Measurements from ENCODE around the gene STK24.

Gene STK24

DNA sequence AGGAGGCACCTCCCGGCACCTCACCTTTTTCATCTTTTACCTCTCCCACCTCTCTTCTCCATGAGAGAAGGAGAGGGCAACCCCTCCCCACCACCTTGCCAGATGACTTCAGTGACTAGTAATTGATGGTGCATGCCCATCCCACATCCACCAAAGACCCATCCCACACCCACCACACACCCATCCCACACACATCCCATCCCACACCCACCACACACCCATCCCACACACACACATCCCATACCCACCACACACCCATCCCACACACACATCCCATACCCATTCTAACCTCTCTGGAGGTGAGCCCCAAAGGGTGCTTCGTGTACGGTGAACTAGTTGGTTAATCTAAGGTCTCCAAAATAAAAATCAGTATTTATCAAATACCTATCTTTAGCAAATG, 44.7 kb downstream of the STK24 start:
- no peak for DNase-seq (ENCODE audit: low spot score)

DNA sequence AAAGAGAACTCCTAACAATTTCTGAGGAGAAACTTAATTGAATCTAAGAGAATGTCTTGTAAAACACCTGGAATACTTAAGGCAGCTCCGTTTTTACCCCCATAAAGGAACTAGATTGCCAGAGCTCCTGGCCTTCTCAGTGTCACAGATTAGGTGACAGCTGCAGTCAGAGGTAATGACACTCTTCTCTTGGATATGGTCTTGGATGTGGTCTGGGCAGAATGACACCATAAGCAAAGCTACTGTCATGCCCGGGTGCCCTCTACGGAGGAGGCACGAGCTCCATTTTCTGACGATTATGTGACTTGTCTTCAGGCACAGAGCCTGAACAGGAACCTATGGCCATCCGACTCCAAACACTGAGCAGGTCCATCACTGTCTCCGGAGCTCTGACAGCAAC, 46.7 kb downstream of the STK24 start:
- DNase-seq (ENCODE audit: low spot score) = no peak

DNA sequence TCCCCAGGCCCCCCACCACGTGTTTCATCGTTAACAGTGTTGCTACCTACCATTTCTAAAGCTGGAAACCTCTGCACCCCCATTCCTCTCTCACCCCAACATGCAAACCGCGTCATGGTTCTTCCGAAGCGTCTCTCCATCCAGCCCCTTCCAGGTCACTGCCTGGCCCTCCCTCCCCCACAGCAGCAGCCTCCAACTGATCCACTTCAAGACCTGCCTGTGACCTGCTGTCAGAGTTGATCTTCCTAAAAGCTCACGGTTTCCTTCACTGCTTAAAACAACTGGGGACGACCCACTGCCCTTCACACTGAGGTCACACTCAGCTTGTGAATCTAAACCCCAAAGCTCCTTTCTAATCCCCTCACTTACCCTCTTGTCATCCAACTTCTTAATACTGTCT, 47.7 kb downstream of the STK24 start:
- DNase-seq (ENCODE audit: low spot score) = no peak

DNA sequence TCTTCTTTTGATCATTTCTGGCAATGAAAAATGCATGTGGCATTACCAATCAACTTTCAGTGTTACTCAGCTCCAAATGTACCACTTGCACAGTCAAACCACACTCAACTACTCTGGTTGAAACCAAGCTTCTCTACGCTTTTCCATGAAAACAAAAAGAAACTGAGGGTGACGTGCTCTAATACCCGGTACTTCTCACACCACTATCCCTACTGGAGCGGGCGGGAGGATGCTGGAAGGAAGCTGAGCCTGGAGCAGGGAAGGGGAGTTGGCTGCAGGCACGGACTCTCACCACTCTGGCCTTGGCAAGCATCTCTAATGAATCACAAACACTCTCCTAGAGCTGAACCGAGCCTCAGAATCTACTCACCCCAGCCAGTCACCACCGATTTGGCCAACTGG, 48.2 kb downstream of the STK24 start:
- no peak for DNase-seq (ENCODE audit: low spot score)

DNA sequence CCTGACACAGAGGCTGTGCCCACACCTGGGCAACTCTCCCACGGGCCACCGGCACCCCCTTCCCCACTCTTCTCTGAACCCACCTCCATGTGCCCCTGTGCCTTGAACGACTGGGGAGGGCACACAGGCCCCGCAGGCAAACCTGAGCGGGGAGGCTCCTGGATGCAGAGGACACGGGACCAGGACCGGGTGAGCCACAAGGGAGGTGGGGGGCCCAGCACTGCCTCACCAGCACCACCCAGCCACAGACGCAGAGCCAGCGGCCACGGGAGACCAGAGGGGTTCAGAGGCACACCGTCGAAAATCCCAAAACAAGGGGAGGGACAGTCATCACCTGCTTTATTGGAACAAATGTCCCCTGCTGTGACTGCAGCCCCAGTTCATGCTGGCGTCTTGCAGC, 49.4 kb downstream of the STK24 start:
- no peak for DNase-seq (ENCODE audit: low spot score)

DNA sequence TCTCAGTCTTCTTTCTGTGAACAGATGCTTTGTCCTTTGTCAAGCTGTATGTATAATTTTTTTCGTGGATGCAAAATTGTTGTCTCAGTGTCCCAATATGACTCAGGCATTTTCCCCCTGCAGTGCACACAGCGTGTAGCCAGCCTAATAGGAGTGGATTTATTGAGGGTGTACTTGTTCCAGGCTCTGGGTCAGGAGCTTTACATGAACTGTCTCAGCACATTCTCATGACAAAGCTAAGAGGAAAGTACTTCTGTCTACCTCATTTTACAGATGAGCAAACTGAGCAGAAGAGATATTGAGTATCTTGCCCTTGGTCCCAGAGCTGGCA, 50.8 kb downstream of the STK24 start:
- no peak for DNase-seq (ENCODE audit: low spot score)

DNA sequence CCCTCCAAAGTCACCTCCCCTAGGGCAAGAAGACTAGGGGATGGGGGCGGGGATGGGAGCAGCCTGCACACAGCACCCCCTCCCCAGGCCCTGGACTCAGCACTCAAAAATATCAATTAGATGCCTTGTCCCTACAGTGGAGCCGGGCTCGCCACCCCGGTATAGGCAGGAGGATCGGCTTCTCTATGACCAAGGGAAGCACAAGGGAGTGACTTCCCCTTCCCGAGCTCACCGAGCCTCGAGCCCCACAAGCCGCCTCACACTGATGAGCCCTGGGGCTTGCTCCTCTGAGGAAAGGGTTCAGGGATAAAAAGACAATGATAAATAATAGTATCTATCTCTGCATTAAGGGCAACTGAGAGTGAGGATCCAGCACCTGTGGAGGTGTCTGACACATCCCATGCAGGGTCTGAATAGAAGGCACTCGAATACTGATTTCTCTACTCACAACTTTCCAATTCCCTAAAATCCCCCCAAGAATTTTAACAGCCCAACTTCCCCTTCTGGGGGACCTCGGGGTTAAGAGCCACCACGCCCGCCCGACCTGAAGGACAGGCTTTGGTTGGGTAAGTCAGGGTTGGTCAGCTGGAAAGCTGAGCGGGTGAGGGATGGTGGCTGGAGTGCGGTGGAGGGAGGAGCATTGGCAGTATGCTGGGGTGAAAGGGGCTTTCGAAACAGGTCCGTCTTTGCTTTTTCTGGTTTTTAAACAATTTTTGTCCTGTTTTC, 51.3 kb downstream of the STK24 start:
- DNase-seq (ENCODE audit: low spot score) = no peak

DNA sequence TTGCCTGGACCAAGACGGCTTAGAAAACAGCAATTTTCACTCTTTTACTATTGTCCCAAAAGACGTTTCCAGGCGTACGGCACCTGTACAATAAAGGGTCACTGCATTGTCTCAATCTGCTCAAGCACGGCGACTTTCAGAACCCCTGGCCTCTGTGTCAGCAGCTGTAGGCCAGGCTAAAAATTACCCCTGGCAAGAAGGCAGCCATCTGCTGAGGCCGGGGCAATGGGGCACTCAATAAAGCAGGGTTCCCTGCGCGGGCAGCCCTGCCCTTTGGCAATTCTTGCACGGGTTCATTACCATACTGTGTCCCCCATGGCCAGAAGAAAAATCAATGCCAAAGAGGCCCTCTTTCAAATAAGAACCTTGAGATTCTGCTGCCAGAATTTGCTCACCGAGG, 52.1 kb downstream of the STK24 start:
- no peak for DNase-seq (ENCODE audit: low spot score)

DNA sequence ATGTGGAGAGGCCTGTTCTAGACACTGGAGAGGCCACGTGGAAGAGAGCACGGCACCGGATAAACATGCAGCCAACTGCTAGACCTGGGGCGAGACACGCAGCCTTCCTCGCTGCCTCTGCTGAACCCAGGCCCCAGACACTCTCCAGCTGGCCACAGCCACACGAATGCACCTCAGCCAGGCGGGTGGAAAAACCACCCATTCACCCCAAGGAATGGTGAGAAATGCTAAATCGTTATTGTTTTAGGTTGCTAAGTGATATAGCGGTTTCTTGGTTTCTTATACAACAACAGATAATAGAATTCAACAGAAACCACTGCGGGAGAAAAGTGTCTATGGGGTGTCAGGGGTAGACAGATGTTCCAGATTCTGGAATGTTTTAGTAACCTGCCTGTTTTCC, 52.5 kb downstream of the STK24 start:
- no peak for DNase-seq (ENCODE audit: low spot score)

DNA sequence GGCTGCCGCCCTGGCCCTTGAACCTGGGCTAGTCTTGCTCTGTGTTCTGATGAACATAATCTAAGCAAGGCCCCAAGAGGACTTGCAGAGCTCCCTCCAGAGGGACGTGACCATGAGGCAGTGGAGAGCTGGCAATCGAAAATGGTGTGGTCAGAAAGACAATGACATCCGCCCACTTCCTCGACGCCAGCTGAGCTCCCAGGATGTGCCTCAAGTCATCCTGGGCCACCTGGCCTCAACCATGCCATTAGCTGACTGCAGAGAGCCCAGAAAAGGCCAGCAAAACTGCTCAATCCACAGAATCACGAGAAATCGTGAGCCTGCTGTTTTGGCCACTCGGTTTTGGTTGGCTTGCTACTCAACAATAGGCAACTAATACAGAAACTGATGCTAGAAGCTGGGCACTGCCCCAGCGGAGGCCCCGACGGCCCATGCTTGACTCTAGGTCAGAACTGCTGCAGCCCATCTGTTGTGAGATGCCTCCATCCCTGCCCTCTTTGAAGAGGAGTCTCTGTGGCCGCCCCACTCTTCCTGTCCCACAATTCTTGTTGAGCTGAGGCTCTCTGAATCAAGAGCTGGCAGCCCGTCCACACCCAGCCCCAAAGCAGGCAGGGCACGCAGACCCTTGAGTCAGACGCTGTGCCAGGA, 53.3 kb downstream of the STK24 start:
- no peak for DNase-seq (ENCODE audit: low spot score)

DNA sequence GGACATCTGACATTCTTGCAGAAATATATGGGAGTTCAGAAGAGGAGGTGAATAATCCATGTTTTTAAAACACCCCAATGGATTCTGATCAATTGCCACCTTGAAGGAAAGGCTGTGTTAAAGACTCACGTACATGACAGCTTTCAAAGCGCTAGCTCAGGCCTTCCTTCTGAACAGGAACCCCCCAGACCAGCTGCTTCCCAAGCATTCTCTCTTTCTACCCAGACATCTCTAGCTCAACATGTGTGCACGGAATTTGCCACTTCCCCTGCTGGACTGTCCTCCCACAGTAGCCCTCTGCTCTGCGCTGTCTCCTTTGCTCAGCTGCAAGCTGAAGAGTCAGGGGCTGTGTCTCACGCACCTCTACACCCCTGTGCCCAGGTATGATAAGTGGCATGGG, 54.5 kb downstream of the STK24 start:
- no peak for DNase-seq (ENCODE audit: low spot score)

DNA sequence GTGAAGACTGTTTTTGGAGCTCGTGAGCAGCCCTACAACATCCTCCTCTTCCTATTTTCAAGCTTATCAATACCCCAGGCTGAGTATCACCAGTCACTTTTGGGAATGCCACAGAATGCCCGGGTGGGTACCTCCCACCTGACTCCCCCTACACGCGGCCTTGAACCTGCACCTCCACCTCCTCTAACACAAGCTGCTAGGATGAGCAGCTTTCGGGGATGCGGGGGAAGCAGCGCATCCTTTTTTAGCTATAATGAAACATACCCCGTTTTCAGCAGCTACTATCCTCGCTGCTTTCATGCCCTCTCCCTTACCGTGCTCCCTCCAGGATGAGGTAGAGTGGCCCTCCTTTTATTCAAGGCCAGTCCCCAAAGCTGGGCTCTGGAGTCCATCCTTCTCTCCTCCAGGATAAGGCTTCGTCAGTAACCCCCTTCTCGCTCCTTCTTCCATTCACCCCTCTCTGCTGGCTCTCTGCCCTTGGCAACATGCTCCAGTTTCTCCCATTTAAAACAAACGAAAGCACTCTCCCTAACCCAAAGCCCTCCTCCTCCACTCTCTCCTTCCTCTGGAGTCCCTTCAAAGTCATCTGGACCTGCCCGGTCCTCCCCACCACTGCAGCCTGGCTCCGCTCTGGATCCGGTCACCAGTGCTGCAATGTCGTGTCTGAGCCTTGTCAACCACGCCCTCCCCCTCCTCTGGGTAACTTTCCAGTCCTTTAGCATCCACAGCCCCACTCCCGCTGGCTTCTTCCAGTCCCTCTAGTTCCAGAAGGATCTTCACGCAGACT, 55.3 kb downstream of the STK24 start:
- no peak for DNase-seq (ENCODE audit: low spot score)

DNA sequence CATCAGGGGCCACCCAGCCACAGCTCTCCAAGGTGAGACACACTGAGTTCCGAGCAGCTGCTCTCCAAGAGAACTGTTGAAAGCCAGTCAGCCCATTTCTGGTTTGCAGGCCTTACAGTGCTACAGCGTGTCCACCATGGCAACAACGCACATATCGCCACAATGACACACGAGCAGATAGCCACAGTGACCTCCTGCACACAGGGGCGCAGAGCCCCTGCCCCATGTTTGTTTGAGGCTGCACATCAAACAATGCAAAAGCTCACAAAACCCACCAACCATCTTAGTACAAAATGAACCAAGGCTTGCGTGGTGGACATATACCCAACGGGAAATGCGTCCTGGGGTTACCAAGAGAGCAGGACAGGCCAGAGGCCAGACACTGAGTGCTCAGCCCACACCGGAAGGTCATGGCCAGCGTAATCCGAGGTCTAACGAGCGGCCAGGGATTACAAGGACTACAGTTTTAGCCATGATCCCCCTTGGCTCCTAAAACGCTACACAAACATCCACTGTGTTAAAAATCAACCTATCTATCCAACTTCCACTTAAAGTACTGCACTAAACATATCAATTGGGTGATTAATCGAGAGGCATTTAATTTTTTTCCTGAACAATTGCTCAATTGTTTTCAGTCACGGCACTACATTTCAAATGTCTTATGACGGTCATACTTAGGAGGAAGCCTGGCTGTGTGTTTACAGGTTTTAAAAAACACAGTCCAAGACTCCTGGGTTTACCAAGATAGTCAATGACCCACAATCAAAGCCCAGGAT, 56.0 kb downstream of the STK24 start:
- DNase-seq (ENCODE audit: low spot score) = no peak

DNA sequence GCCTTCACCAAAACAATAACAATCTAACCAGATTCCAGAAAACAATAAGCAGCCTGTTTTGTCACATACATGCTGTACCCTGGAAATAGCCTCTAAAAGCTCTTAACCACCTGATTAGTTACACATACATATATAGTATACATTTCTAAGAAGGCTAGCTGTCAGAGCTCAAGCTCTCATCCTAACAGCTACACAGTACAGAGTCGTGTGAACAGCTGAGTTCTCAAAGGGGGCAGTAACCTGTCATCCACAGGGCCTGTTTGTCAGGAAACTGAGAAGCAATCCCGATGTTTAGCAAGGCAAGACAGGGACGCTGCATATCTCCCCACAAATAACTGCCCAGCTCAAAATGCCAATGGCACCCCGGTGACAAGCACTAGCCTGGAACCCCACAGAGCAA, 56.9 kb downstream of the STK24 start:
- DNase-seq (ENCODE audit: low spot score) = no peak

DNA sequence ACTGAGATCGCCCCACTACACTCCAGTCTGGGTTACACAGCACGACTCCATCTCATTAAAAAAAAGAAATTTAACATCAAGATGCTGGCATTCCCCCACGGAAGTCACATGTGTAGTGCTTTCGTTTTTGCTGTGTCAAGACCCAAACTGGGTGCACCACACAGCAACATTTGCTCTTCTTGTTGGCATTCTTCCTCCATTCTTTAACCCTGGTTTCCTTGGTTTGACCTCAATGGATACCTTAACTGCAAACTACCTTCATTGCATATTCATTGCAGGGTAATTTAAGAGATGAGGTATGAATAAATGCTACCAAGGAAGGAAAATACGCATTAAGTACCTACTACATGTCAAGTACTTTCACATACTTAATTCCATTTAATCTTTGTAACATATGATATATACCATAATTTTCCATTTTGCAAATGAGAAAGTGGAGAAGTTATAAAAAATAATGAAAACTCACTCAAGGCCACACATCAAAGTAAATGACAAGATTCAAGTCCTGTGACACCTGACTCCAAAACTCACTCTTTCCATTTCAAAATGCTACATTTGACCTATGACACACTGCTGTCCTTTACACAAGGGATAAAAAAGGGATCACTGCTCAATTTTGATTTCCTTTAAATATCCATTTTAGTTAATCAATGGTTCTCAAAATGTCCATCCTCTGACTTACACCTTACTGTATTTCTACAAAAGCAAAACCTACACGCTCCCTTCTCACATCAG, 59.2 kb downstream of the STK24 start:
- no peak for DNase-seq (ENCODE audit: low spot score)

DNA sequence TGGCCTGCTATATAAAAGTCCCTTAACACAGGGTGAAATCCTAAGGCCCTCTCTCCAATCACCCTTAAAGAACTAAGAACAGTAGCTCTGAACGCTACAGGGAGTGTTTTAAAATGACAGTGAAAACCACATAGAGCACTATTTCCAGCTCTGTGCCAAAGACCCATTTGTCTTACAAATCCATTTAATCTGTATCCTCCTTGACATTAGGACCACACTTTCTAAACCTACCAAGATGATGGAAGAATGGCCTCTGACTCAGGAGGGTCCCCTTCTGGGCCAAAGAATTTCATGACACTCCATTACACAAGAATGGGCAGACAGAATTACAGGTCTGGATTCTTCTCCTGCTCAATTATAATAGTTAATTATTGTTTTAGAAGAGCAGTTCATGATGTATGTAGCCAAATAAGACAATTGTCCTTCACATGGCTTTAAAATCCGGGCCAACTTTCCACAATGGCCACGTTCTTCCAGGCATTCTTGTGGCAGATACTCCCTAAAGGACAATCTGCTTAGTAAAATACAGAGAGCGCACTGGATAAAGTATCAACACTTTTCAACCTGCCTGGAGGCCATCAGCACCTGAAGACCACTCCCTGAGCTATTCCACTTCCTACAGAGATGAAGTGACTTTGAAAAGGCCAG, 61.0 kb downstream of the STK24 start:
- DNase-seq (ENCODE audit: low spot score) = no peak

DNA sequence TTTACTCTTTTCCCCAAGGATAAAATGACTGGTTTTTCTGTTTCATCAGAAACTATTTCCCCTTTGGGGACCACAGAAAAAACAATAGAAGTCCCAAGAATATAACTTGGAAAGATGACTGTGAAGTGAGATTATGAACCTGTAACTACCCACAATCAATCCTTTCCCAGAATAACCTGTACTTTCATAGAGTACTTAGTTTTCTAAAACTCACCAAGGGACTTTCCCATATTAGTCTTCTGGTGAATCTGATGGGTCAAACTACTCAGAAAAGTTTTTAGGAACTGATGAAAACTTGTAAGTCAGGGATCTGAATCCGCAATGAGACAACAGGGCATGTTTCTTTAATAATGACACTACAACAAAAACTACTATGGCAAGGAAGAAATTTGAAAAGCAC, 62.6 kb downstream of the STK24 start:
- DNase-seq (ENCODE audit: low spot score) = no peak

DNA sequence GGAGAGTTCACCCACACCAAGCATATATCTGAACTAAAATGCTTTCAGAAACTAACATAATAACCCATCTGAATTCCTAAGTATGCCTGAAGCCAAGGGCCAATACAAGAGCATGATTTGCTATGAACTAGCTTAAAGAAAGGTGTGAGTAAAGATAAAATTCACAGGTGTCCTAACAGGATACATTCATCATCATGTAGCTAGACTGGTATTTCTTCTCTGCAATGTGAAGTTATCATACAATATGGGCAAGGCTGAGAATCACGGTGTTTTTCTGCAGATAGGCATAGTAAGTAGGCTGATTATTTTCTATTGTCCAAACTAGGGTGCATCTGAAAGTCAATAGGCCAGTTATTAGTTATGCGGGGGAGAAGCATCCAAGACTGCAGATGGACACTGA, 63.1 kb downstream of the STK24 start:
- no peak for DNase-seq (ENCODE audit: low spot score)

DNA sequence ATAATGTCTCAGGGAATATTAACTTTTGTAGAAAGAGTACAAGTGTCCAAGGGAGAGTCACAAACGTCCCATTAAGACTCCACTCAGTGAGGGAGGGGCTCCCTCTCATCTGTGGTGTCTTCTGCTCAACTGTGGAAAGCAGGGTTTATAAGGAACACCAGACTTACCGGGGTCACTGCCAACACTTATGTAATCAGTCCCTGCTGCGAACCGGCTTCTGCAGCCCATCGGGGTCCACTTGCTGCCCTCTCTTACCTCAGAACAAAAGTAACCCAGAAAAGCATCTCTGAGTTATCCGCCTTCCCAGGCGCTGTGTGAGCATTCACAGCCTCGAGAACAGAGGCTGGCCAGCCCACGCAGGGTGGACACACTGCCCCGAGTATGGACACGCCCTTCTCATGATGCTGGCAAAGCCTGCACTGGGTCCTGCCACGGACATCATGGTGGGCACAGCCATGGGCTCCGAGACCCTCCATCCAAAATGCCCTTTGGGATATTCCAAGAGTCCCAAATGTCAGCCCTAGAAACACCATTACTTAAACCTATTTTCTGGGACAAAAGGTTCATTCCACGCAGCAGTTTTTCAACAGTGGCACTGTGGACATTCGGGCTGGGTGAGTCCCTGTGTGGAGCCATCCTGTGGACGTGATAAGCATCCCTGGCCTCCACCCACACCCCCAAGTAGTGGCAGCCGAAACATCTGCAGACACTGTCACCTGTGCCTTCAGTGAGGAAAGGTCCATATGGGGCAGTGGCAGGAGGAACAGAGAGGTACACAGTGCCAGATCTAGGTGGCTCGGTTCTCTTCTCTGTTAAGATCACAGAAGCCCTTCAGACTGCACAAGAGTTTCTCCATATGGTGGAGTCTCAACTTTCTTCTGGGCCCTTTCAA, 63.9 kb downstream of the STK24 start:
- DNase-seq (ENCODE audit: low spot score) = no peak

DNA sequence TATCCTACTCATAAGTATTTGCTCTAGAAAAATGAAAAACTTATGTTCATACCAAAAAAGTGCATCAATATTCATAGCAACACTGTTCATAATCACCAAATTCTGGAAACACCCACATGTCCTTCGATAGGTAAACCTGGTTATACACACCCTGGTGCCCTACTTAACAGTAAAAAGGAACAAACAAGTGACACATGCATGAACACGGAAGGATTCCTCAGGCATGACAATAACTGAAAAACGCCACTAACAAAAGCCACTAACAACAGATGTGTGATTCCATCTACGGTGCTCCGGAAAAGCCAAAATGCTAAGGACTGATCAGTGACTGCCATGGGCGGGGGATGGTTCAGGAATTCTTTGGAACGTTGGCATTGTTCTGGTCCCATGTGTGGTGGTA, 65.5 kb downstream of the STK24 start:
- no peak for DNase-seq (ENCODE audit: low spot score)

DNA sequence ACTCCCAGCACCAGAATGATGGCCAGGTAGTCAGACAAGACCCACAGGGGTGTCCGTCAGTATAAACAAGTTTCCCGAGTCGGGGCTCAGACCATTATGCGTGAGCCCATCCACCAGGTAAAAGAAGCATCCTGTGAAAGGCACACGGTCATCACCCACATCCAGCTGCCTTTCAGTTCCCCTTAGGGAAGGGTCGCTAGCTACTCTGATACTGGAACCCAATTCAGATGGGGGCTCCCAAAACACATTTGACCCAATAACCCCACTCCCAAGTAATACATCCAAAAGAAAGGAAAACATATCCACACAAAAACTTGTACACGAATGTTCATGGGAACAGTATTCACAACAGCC, 66.8 kb downstream of the STK24 start:
- no peak for DNase-seq (ENCODE audit: low spot score)

Measured in HuH-7 (cell line).